Esophagus muscularis mucosa (tissue), 4 donors: ENCODE results near the gene TRDN. TPM values are rescaled to one million over a fixed set of nuclear protein-coding genes. Genes with fewer than 3 reads are reported as not detected.

Source experiments
- DNase-seq: peaks from one replicate; pipeline ENCODE4 v3.0.0-alpha.2; 2017; ENCODE audit errors: extremely low spot score
- H3K27ac ChIP-seq, 4 donors: fragments of 200-600 bp; sonication (generic); replicated peaks in 1 of 4; 1 replicate in 3 of 4; 2 replicates in 1 of 4; pipeline ENCODE4 v1.5.1; 2016 to 2019; ENCODE audit warnings: mild to moderate bottlenecking in 1 of 4
- H3K27me3 ChIP-seq, 4 donors: fragments of 200-600 bp; sonication (generic); one replicate each; pipeline versions ENCODE4 v1.5.1 to v1.6.0; 2016 to 2019
- H3K36me3 ChIP-seq, 4 donors: fragments of 200-600 bp; sonication (generic); one replicate each; pipeline ENCODE4 v1.5.1; 2016 to 2019
- H3K4me1 ChIP-seq, 4 donors: fragments of 200-600 bp; sonication (generic); one replicate each; pipeline ENCODE4 v1.5.1; 2016 to 2019
- H3K4me3 ChIP-seq, 4 donors: fragments of 200-600 bp; sonication (generic); 1 replicate in 2 of 4; 2 replicates in 2 of 4; pipeline ENCODE4 v1.5.1; 2016 to 2019; ENCODE audit warnings: mild to moderate bottlenecking in 4 of 4, moderate library complexity in 1 of 4
- H3K9me3 ChIP-seq, 4 donors: fragments of 200-600 bp; sonication (generic); 1 replicate in 3 of 4; 2 replicates in 1 of 4; pipeline ENCODE4 v1.5.1; 2016 to 2019
- CTCF ChIP-seq, 3 experiments: fragments of 200-600 bp in 2 of 3; fragments of 450-650 bp in 1 of 3; sonication (generic) in 2 of 3; IDR thresholded peaks; one replicate each; pipeline ENCODE4 v1.5.1; 2017 to 2019; ENCODE audit warnings: antibody characterized with exemption in 3 of 3, mild to moderate bottlenecking in 2 of 3, moderate library complexity in 1 of 3
- EP300 ChIP-seq: sonication (generic); formaldehyde crosslinking; IDR thresholded peaks from one replicate; pipeline ENCODE4 v1.6.1; 2017; ENCODE audit warnings: antibody characterized with exemption
- POLR2A ChIP-seq: fragments of 450-650 bp; IDR thresholded peaks from one replicate; pipeline ENCODE4 v1.6.1; 2017; ENCODE audit warnings: antibody characterized with exemption, moderate library complexity, mild to moderate bottlenecking, low read depth
- POLR2AphosphoS5 ChIP-seq, 2 donors: sonication (generic); formaldehyde crosslinking; IDR thresholded peaks; one replicate each; pipeline ENCODE4 v1.6.1; 2017; ENCODE audit warnings: antibody characterized with exemption in 2 of 2
- WGBS: methylation state at CpG from one replicate; pipeline ENCODE4 v1.1.5; 2018; 5-methylcytosine and 5-hydroxymethylcytosine counted together
- intact Hi-C: fragments of 100-400 bp; cut with DNase I; formaldehyde crosslinking; loops from one replicate; pipeline ENCODE4 v1.15.1; 2023
- total RNA-seq, 4 donors: library from RNA; depleted of rRNA; stranded (reverse); fragments of >200 nt; gene quantifications; one replicate each; pipeline versions ENCODE4 v1.1.0 to v1.2.1, GENCODE V29; 2016

TRDN gene
- total RNA-seq, 4 donors from 2014 or later, result not detected

GRCh38 chr6:123393331-123393730 lies 243.4 kb downstream of the TRDN start:
- H3K4me3 ChIP-seq, result no peak overlapping the region
- no peaks in the 10 kb centered on the region for H3K36me3 ChIP-seq
- intact Hi-C loops, result no loop called here
- 45% methylated on average over 1 of the region's 1 CpG for WGBS
- no peak for DNase-seq
- no peaks in the 10 kb centered on the region for H3K4me1 ChIP-seq
- TF ChIP-seq POLR2AphosphoS5 (IDR thresholded peaks at IDR 0.05) (no peak), CTCF (IDR thresholded peaks at IDR 0.05) (no peak), EP300 (no peak), POLR2A (no peak)
- no peak overlapping the region for H3K27ac ChIP-seq
- no peaks in the 10 kb centered on the region for H3K9me3 ChIP-seq
- no peaks in the 10 kb centered on the region for H3K27me3 ChIP-seq

- H3K27me3 ChIP-seq, result no peaks in the 10 kb centered on the region
- no peaks in the 10 kb centered on the region for H3K4me1 ChIP-seq
- no peaks in the 10 kb centered on the region for H3K9me3 ChIP-seq
- TF ChIP-seq POLR2A, result no peak
- TF ChIP-seq POLR2AphosphoS5 (IDR thresholded peaks at IDR 0.05), result no peak
- no peak for TF ChIP-seq EP300
- no peak for TF ChIP-seq CTCF (IDR thresholded peaks at IDR 0.05)
- H3K27ac ChIP-seq, result no peak overlapping the region
- DNase-seq, result no peak
- no peak overlapping the region for H3K4me3 ChIP-seq
- intact Hi-C loops, result no loop called here
- 74% methylated on average over 2 of the region's 2 CpGs for WGBS
- H3K36me3 ChIP-seq, result no peaks in the 10 kb centered on the region
Measured at GRCh38 chr6:123383718-123384117, 253.0 kb downstream of the TRDN start.

GRCh38 chr6:123380257-123380656 lies 256.5 kb downstream of the TRDN start:
- Histone ChIP-seq H3K36me3 (no peaks in the 10 kb centered on the region), H3K27ac (no peak overlapping the region), H3K9me3 (no peaks in the 10 kb centered on the region), H3K4me1 (no peaks in the 10 kb centered on the region), H3K27me3 (no peaks in the 10 kb centered on the region), H3K4me3 (no peak overlapping the region)
- no peak for TF ChIP-seq POLR2AphosphoS5 (IDR thresholded peaks at IDR 0.05)
- no peak for TF ChIP-seq EP300
- TF ChIP-seq POLR2A, result no peak
- no peak for TF ChIP-seq CTCF (IDR thresholded peaks at IDR 0.05)
- DNase-seq, result no peak
- intact Hi-C loops, result no loop called here
- 28% methylated on average over 5 of the region's 5 CpGs for WGBS

- H3K36me3 ChIP-seq, result no peaks in the 10 kb centered on the region
- intact Hi-C loops, result no loop called here
Measured at GRCh38 chr6:123372737-123373136, 264.0 kb downstream of the TRDN start.

More at GRCh38 chr6:123372737-123373136, 264.0 kb downstream of the TRDN start:
- H3K27me3 ChIP-seq, result no peaks in the 10 kb centered on the region
- H3K4me3 ChIP-seq, result no peak overlapping the region
- WGBS, result 80% methylated on average over 2 of the region's 2 CpGs
- no peaks in the 10 kb centered on the region for H3K4me1 ChIP-seq
- H3K27ac ChIP-seq, result no peak overlapping the region
- H3K9me3 ChIP-seq, result no peaks in the 10 kb centered on the region
- DNase-seq, result no peak
- no peak for TF ChIP-seq POLR2AphosphoS5 (IDR thresholded peaks at IDR 0.05)
- no peak for TF ChIP-seq EP300
- no peak for TF ChIP-seq CTCF (IDR thresholded peaks at IDR 0.05)
- TF ChIP-seq POLR2A, result no peak
